Lower lobe of right lung (tissue), 2 donors: ENCODE measurements around the gene CACNB2. TPM values are rescaled to one million over a fixed set of nuclear protein-coding genes. Genes with fewer than 3 reads are reported as not detected.

Source experiments
- ATAC-seq, 2 donors: fragments of 200-7000 bp; cut with Tn5 transposase; one replicate each; pipeline ENCODE4 v1.9.1; 2020 to 2022; ENCODE audit warnings: mild to moderate bottlenecking in 2 of 2, moderate library complexity in 2 of 2
- DNase-seq: peaks from one replicate; pipeline ENCODE4 v3.0.0-alpha.2; 2020
- H3K27ac ChIP-seq: fragments of 200-600 bp; one replicate; pipeline ENCODE4 v1.8.0; 2022
- H3K27me3 ChIP-seq: fragments of 200-600 bp; one replicate; pipeline ENCODE4 v1.8.0; 2022; ENCODE audit warnings: low read depth
- H3K36me3 ChIP-seq: fragments of 200-600 bp; one replicate; pipeline ENCODE4 v1.8.0; 2022; ENCODE audit warnings: mild to moderate bottlenecking
- H3K4me1 ChIP-seq: fragments of 200-600 bp; one replicate; pipeline ENCODE4 v1.8.0; 2022
- H3K4me3 ChIP-seq: fragments of 200-600 bp; one replicate; pipeline ENCODE4 v1.8.0; 2022; ENCODE audit warnings: mild to moderate bottlenecking
- H3K9me3 ChIP-seq: fragments of 200-600 bp; one replicate; pipeline ENCODE4 v1.8.0; 2022
- CTCF ChIP-seq: fragments of 200-600 bp; IDR thresholded peaks from one replicate; pipeline ENCODE4 v1.8.0; 2022; ENCODE audit warnings: antibody characterized with exemption, mild to moderate bottlenecking
- intact Hi-C: fragments of 100-400 bp; cut with DNase I; formaldehyde crosslinking; loops from one replicate; pipeline ENCODE4 v1.11.0; 2022
- total RNA-seq: library from RNA; stranded (reverse); fragmentation: NEBNext Ultra II Directional; extraction: Animal tissue kit (Norgen Biotek cat#: 25700); gene quantifications from one replicate; pipeline ENCODE4 v1.2.1, GENCODE V29; 2021
- donor health status: DM: no; HTN: yes; CAD: no; lungs with severe emphysema.

CACNB2 gene
- total RNA-seq, 1 donor from 2014 or later, result 1.4 TPM

GRCh38 chr10:18194634-18195033 lies 54.4 kb downstream of the CACNB2 start:
- Histone ChIP-seq H3K27me3 (no peaks in the 10 kb centered on the region), H3K36me3 (no peaks in the 10 kb centered on the region), H3K4me1 (peaks cover 7% of the 10 kb centered on the region), H3K9me3 (no peaks in the 10 kb centered on the region), H3K27ac (no peak overlapping the region), H3K4me3 (no peak overlapping the region)
- DNase-seq (no peak), ATAC-seq (no peak)
- intact Hi-C loops, result no loop called here
- TF ChIP-seq CTCF, result no peak

GRCh38 chr10:18195060-18195799 lies 55.0 kb downstream of the CACNB2 start:
- ATAC-seq (no peak), DNase-seq (no peak)
- intact Hi-C loops, result no loop called here
- no peaks in the 10 kb centered on the region for H3K36me3 ChIP-seq
- H3K4me3 ChIP-seq, result no peak overlapping the region
- H3K9me3 ChIP-seq, result no peaks in the 10 kb centered on the region
- no peak overlapping the region for H3K27ac ChIP-seq
- TF ChIP-seq CTCF, result no peak
- H3K27me3 ChIP-seq, result no peaks in the 10 kb centered on the region
- H3K4me1 ChIP-seq, result peaks cover 7% of the 10 kb centered on the region

GRCh38 chr10:18196806-18197550 lies 56.8 kb downstream of the CACNB2 start:
- H3K27me3 ChIP-seq, result no peaks in the 10 kb centered on the region
- peaks cover 7% of the 10 kb centered on the region for H3K4me1 ChIP-seq
- no peak for ATAC-seq
- TF ChIP-seq CTCF, result no peak
- intact Hi-C loops, result no loop called here
- no peak for DNase-seq
- no peak overlapping the region for H3K4me3 ChIP-seq
- no peaks in the 10 kb centered on the region for H3K36me3 ChIP-seq
- no peaks in the 10 kb centered on the region for H3K9me3 ChIP-seq
- no peak overlapping the region for H3K27ac ChIP-seq

- Histone ChIP-seq H3K4me1 (peaks cover 7% of the 10 kb centered on the region), H3K36me3 (no peaks in the 10 kb centered on the region), H3K27ac (no peak overlapping the region), H3K9me3 (no peaks in the 10 kb centered on the region), H3K27me3 (no peaks in the 10 kb centered on the region), H3K4me3 (no peak overlapping the region)
- ATAC-seq (no peak), DNase-seq (no peak)
- intact Hi-C loops, result no loop called here
- TF ChIP-seq CTCF, result no peak
Observed at GRCh38 chr10:18197706-18198105, 57.5 kb downstream of the CACNB2 start.

- Histone ChIP-seq H3K4me3 (no peak overlapping the region), H3K9me3 (no peaks in the 10 kb centered on the region), H3K36me3 (no peaks in the 10 kb centered on the region), H3K27me3 (no peaks in the 10 kb centered on the region), H3K4me1 (peaks cover 7% of the 10 kb centered on the region), H3K27ac (no peak overlapping the region)
- TF ChIP-seq CTCF, result no peak
- intact Hi-C loops, result no loop called here
- ATAC-seq (no peak), DNase-seq (no peak)
Observed at GRCh38 chr10:18201877-18202276, 61.7 kb downstream of the CACNB2 start.
